KG1 (cell line): ENCODE results near the gene FGD3.
"Not testable (repeated sequence)": the region's sequence is repeated elsewhere in the genome, so short reads cannot be mapped to it uniquely, and the experiment has no call there.

Source experiments
- DNase-seq: peaks from one replicate; lab custom pipeline; 2025; lab: John Stamatoyannopoulos, UW

FGD3 gene

GRCh38 chr9:92974761-92975755 is 27.7 kb downstream of the FGD3 start:
- no peak for DNase-seq

DNA sequence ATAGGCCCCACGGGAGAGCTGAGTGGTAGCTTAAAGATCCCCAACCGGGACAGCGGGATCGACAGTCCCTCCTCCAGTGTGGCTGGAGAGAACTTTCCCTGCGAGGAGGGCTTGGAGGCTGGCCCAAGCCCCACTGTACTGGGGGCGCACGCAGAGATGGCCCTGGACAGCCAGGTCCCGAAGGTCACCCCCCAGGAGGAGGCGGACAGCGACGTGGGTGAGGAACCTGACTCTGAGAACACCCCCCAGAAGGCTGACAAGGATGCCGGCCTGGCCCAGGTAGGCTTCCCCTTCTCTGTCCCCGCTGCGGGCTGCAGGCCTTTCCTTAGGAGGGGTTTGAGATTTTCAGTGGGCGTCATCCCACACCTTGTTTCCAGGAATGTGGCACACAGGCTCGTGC is 29.1 kb downstream of the FGD3 start:
- no peak for DNase-seq

DNA sequence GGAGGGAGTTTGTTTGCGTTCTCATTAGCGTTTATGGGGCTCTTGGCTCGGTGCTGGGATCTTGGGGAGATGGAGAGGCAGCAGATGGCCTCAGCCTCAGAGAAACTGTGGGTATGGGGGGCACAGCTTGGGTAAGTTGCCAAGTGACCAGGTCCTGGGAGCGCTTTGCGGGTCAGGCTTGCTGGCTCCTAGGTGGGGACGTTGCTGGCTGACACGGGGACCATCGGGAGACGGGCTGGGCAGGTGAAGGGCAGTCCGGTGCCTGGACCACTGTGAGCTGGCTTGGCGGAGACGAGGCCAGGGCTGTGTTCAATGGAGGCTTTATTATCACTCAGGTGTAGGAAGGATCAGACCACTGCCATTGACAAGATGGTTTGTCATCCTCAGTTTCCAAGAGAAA is 30.0 kb downstream of the FGD3 start:
- no peak for DNase-seq

DNA sequence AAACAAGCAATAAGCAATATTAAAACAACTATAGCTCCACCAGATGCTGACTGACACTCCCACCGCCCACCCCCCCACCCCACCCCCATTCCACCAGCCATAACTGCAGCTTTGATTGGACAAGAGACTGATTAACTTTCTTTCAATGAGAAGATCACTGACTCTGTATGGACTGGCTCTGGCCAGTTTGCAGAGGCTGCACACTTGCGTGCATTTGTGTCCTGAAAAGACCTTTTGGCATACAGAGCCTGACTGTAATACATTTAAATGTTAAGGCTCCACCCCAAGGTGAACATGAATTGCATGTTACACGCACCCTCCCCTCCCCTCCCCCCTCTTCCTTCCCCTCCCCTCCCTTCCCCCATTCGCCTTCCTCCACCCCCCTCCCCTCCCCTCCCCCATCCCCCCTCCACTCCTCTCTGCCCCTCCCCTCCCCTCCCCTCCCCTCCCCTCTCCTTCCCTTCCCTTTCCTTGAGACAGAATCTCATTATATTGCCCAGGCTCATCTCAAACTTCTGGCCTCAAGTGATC is 31.1 kb downstream of the FGD3 start:
- no peak for DNase-seq

GRCh38 chr9:92979283-92980056 is 32.1 kb downstream of the FGD3 start:
- DNase-seq = no peak

- no peak for DNase-seq
Observed at GRCh38 chr9:92980085-92980745, 32.9 kb downstream of the FGD3 start.

DNA sequence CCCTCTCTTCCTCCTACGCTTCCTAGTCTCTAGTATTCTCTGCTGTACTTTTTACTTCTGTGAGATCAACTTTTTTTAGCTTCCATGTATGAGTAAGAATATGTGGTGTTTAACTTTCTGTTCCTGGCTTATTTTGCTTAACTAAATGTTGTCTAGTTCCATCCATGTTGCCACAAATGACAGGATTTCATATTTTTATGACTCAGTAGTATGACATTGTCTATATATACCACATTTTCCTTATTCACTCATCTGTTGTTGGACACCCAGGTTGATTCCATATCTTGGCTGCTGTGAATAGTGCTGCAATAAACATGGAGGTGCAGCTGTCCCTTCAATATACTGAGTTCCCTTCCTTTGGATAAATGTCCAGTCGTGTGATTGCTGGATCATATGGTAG is 34.8 kb downstream of the FGD3 start:
- no peak for DNase-seq

- no peak for DNase-seq
Observed at GRCh38 chr9:92983984-92984589, 36.8 kb downstream of the FGD3 start.

DNA sequence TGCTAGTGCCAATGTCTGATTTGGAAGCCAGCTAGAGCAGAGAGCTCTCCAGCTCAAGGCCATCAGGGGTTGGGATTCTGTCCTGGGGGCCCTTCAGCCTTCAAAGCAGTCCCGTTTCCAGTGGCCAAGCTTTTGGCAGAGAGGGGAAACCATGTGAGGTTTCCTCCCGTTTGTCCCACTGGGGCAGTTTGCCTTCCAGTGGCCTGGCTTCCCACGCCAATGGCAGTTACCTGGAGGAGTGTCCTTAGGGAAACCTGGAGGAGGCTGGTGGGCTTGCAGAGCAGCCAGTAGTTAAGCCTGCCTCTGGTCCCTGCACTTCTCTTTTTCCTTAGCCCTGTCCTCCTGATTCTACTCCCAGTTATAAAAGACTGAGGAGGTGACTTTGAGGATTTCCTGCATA is 37.7 kb downstream of the FGD3 start:
- no peak for DNase-seq

GRCh38 chr9:92986176-92987119 is 39.1 kb downstream of the FGD3 start:
- no peak for DNase-seq

DNA sequence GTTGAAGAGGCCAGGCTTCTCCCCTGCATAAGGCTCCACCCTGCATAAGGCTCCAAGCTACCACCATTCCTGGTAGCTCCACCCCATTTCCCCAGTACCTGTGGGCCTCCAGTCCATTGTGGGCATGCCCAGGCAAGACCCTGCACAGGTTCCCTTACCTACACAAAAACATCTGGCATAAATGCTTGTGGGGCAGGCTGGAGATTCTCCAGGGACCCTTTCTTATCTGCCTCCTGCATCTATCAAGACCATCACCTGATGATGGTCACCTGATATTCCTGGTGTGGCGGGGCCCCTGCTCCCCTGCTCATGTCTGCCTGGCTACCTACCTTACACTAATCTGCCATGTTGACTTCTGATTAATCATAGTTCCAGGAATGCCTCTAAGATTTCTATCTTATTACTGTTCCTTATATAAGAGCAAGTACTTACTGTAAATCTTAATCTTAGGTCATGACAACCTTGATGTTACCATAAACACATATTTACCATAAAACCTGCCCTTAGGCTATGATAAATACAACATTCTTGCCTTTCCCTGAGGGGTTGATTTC is 41.0 kb downstream of the FGD3 start:
- DNase-seq = no peak

GRCh38 chr9:92989561-92989960 is 42.2 kb downstream of the FGD3 start:
- DNase-seq = no peak

GRCh38 chr9:92990461-92990860 is 43.1 kb downstream of the FGD3 start:
- no peak for DNase-seq

DNA sequence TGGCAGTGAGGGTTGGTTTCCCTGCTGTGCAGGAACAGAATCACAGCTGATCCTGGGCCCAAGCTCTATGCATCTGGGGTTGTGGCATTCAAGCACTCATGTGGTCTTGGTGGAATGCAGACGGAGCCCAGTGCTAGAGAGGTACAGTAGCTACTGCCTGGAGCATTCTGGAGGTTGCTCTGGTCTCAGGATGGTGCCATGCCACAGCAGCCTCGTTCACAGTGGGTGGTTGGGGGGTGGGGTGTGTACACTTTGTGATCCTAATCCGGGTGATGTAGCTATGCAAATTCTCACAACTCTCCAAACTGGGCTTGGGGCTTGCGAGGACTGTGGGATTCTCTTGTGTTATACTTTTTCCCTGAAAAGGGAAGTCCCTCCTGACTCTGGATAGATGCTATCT is 45.2 kb downstream of the FGD3 start:
- no peak for DNase-seq

- DNase-seq = not testable (repeated sequence)
Observed at GRCh38 chr9:92998871-92999270, 51.5 kb downstream of the FGD3 start.

DNA sequence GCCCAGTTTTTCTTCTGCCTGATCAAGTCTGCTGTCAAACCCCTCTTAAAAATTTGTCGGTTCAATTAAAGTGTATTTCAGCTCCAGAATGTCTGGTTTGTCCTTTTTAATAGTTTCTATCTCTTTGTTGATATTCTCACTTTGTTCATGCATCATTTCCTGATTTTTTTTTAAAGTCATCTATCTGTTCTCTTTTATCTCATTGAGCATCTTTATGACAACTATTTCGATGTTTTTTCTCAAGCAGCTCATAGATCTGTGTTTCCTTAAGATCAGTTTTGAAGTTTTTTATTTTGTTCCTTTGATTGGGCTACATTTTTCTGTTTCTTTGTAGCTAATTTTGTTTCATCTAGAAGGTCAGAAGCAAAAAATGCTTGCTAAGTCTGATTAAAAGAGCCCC is 53.7 kb downstream of the FGD3 start:
- DNase-seq = no peak

GRCh38 chr9:93002700-93003099 is 55.4 kb downstream of the FGD3 start:
- DNase-seq = no peak

DNA sequence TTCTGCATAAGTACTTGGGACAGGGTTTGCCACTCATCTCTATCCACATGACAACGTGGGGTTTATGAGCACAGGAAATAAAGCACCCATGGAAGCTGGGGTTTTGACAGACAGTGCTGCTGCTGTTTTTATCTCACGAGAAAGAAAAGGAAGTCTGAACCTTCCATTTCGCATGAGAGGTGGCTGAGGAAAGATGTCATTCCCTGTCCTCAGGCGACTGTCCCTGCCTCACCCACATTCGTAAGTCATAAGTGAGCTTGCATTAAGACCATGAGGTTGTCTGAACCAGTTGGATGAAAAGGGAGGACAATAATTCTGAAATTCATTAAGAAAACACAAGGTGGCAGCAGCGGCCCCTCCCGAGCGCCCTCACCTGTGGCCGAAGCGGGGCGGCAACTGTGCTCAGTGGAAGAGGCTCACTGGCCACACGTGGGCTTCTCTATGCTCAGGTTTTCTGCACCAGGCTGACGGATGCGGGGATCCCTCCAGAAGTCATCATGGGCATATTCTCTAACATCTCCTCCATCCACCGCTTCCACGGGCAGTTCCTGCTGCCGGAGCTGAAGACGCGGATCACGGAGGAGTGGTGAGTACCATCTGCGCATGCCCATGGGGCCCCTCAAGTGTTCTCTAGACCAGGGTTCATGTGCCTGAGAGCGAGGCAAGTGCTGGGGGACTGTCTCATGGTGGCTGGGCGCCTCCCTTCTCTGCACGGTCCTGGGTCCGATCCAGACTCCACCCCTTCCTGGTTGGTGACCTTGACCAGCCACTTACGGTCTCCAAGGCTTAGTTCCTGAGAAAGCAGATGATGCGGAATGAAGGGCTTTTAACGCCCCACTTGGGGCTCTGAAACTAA is 56.5 kb downstream of the FGD3 start:
- DNase-seq = no peak

DNA sequence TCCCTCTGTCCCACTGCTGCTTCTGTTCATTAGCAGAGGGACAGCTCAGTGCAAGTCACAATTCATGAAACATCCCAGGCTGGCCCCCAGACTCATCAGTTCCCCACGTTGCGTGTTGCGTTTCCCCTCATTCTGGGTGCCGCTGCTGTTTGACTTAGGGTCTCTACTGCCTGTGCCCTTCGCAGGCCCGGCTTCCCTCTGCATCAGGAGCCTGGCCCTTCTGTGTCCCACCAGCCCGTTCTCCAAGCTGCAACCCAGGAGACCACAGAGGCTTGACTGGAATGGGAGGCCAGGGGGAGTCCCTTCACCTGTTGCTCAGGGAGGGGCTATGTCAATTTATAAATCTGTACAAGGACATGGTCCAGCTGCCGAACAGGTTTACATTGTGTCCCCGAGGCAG is 57.2 kb downstream of the FGD3 start:
- no peak for DNase-seq
